DOHH2 (cell line): Measurements from ENCODE around the gene HNF1A.

ENCODE experiments used
- CTCF ChIP-seq: fragments of 200-600 bp; sonication (generic); IDR thresholded peaks from one replicate; pipeline ENCODE4 v1.5.1; 2014; ENCODE audit warnings: antibody characterized with exemption, mild to moderate bottlenecking, low read depth, low read length; ENCODE audit not compliant: poor library complexity, severe bottlenecking
- EZH2phosphoT487 ChIP-seq: fragments of 200-600 bp; sonication (generic); IDR thresholded peaks from 2 replicates; pipeline ENCODE4 v1.6.1; 2017; ENCODE audit warnings: borderline replicate concordance, mild to moderate bottlenecking, antibody characterized with exemption, low read length, moderate library complexity, mixed read lengths

GRCh38 chr12:120979862-120980696 lies 1.7 kb downstream of the HNF1A start:
- TF ChIP-seq CTCF (no peak), EZH2phosphoT487 (no peak)
